C4-2B (cell line): ENCODE results near the gene RNASET2.

Source experiments
- H3K27ac ChIP-seq: fragments of 450-650 bp; 2 replicates; pipeline ENCODE4 v1.5.1; 2017
- CTCF ChIP-seq: fragments of 450-650 bp; conservative IDR thresholded peaks from 2 replicates; pipeline ENCODE4 v1.5.1; 2017; ENCODE audit warnings: mild to moderate bottlenecking
- ZFX ChIP-seq: fragments of 450-650 bp; IDR thresholded peaks from 2 replicates; pipeline ENCODE4 v1.6.1; 2017

The RNASET2 gene

GRCh38 chr6:166969390-166970002 is 13.1 kb upstream of the RNASET2 start:
- no peak overlapping the region for H3K27ac ChIP-seq
- TF ChIP-seq ZFX (no peak), CTCF (no peak)

- TF ChIP-seq ZFX (no peak), CTCF (no peak)
- H3K27ac ChIP-seq: no peak overlapping the region
Observed at GRCh38 chr6:166966268-166966667, 9.9 kb upstream of the RNASET2 start.

- no peak overlapping the region for H3K27ac ChIP-seq
- TF ChIP-seq CTCF (no peak), ZFX (no peak)
Observed at GRCh38 chr6:166960609-166960978, 4.2 kb upstream of the RNASET2 start.

- TF ChIP-seq ZFX: no peak
- TF ChIP-seq CTCF: no peak
- peak overlapping the region; percentile 42; the same call in 1 of the 2 replicates for H3K27ac ChIP-seq
Observed at GRCh38 chr6:166959911-166960608, 3.7 kb upstream of the RNASET2 start.

- H3K27ac ChIP-seq: peak overlapping the region; percentile 42; the same call in 1 of the 2 replicates
- no peak for TF ChIP-seq ZFX
- no peak for TF ChIP-seq CTCF
Observed at GRCh38 chr6:166958926-166959861, 2.8 kb upstream of the RNASET2 start.

- H3K27ac ChIP-seq: no peak overlapping the region
- TF ChIP-seq CTCF: no peak
- no peak for TF ChIP-seq ZFX
Observed at GRCh38 chr6:166957805-166958076, 1.4 kb upstream of the RNASET2 start.
